HepG2 (cell line): Measurements from ENCODE around the gene OGFR. TPM values are rescaled to one million over a fixed set of nuclear protein-coding genes. Genes with fewer than 3 reads are reported as not detected.
A peak's percentile ranks its signal among the peaks of the same experiment; 100 is the strongest.

Experiments used
- ASH2L ChIP-seq: fragments of 300-600, 200-600 bp; sonication (generic); IDR thresholded peaks from 2 replicates; pipeline ENCODE4 v1.7.0; 2017; ENCODE audit warnings: low read depth, mild to moderate bottlenecking, moderate library complexity, mixed read lengths, low read length; ENCODE audit not compliant: insufficient read length
- ATF7 ChIP-seq, 2 experiments: fragments of 450-650 bp in 1 of 2; sonication (generic) in 1 of 2; formaldehyde crosslinking in 1 of 2; IDR thresholded peaks; 2 replicates each; pipeline versions ENCODE4 v1.4.0 to v1.6.1; 2016 to 2020; ENCODE audit warnings: antibody characterized with exemption in 1 of 2, mild to moderate bottlenecking in 1 of 2, missing genetic modification reagents in 1 of 2
- CTCF ChIP-seq: sonication (generic); formaldehyde crosslinking; IDR thresholded peaks from 2 replicates; pipeline ENCODE4 v1.5.0; 2020; ENCODE audit warnings: mild to moderate bottlenecking, missing genetic modification reagents, moderate library complexity
- FOXA1 ChIP-seq, 2 experiments: fragments of 450-650 bp in 1 of 2; sonication (generic) in 1 of 2; formaldehyde crosslinking in 1 of 2; IDR thresholded peaks; 2 replicates each; pipeline versions ENCODE4 v1.4.0 to v1.6.1; 2016 to 2020; ENCODE audit warnings: missing genetic modification reagents in 1 of 2
- GATAD1 ChIP-seq: IDR thresholded peaks from 2 replicates; pipeline ENCODE4 v1.6.1; 2016; ENCODE audit warnings: missing genetic modification reagents, missing compliant biosample characterization
- GPN1 ChIP-seq: sonication (generic); formaldehyde crosslinking; IDR thresholded peaks from 2 replicates; pipeline ENCODE4 v1.5.1; 2020; ENCODE audit warnings: missing genetic modification reagents, borderline replicate concordance
- PRPF4 ChIP-seq: fragments of 200-400 bp; formaldehyde crosslinking; IDR thresholded peaks from 2 replicates; pipeline ENCODE4 v1.6.1; 2016; ENCODE audit warnings: low read length, low read depth; ENCODE audit not compliant: poor library complexity, severe bottlenecking
- SIX4 ChIP-seq: sonication (generic); formaldehyde crosslinking; IDR thresholded peaks from 2 replicates; pipeline ENCODE4 v1.4.0; 2020; ENCODE audit warnings: missing genetic modification reagents
- SMAD1 ChIP-seq: sonication (generic); formaldehyde crosslinking; IDR thresholded peaks from 2 replicates; pipeline ENCODE4 v1.4.0; 2020; ENCODE audit warnings: missing genetic modification reagents, low read depth, mild to moderate bottlenecking, borderline replicate concordance
- TEAD2 ChIP-seq: sonication (generic); formaldehyde crosslinking; IDR thresholded peaks from 2 replicates; pipeline ENCODE4 v1.9.0; 2021; ENCODE audit warnings: missing genetic modification reagents
- THRA ChIP-seq: sonication (generic); formaldehyde crosslinking; IDR thresholded peaks from 2 replicates; pipeline ENCODE4 v1.4.0; 2020; ENCODE audit warnings: missing genetic modification reagents, borderline replicate concordance
- ZFP36L1 ChIP-seq: sonication (generic); formaldehyde crosslinking; IDR thresholded peaks from 2 replicates; pipeline ENCODE4 v1.8.0; 2022; ENCODE audit warnings: mild to moderate bottlenecking, missing genetic modification reagents, moderate library complexity
- ZNF18 ChIP-seq: sonication (generic); formaldehyde crosslinking; IDR thresholded peaks from 2 replicates; pipeline ENCODE4 v1.8.0; 2022; ENCODE audit warnings: mild to moderate bottlenecking, missing genetic modification reagents; ENCODE audit not compliant: insufficient replicate concordance
- ZNF251 ChIP-seq: sonication (generic); formaldehyde crosslinking; IDR thresholded peaks from 2 replicates; pipeline ENCODE4 v1.9.0; 2021; ENCODE audit warnings: mild to moderate bottlenecking, missing genetic modification reagents
- ZNF275 ChIP-seq: sonication (generic); formaldehyde crosslinking; IDR thresholded peaks from 2 replicates; pipeline ENCODE4 v1.8.0; 2022; ENCODE audit warnings: missing genetic modification reagents, mild to moderate bottlenecking, inconsistent platforms, borderline replicate concordance
- ZNF33A ChIP-seq: sonication (generic); formaldehyde crosslinking; IDR thresholded peaks from 2 replicates; pipeline ENCODE4 v1.5.1; 2020; ENCODE audit warnings: missing genetic modification reagents, mild to moderate bottlenecking, moderate library complexity, borderline replicate concordance
- ZNF496 ChIP-seq: sonication (generic); formaldehyde crosslinking; IDR thresholded peaks from 2 replicates; pipeline ENCODE4 v1.8.1; 2023; ENCODE audit warnings: mild to moderate bottlenecking, moderate library complexity, missing genetic modification reagents; ENCODE audit not compliant: insufficient replicate concordance
- ZNF589 ChIP-seq: sonication (generic); formaldehyde crosslinking; conservative IDR thresholded peaks from 2 replicates; pipeline ENCODE4 v1.8.0; 2022; ENCODE audit warnings: mild to moderate bottlenecking, moderate library complexity, missing genetic modification reagents
- ZNF639 ChIP-seq: conservative IDR thresholded peaks from 2 replicates; pipeline ENCODE4 v1.6.1; 2018; ENCODE audit warnings: missing genetic modification reagents
- ZNF7 ChIP-seq: IDR thresholded peaks from 2 replicates; pipeline ENCODE4 v1.6.1; 2016; ENCODE audit warnings: missing biosample characterization, missing genetic modification reagents
- ZNF879 ChIP-seq: sonication (generic); formaldehyde crosslinking; IDR thresholded peaks from 2 replicates; pipeline ENCODE4 v1.8.1; 2023; ENCODE audit warnings: missing genetic modification reagents
- polyA plus RNA-seq, 8 experiments: library from polyadenylated mRNA; depleted of rRNA in 3 of 8; stranded (reverse) in 7 of 8; unstranded in 1 of 8; fragments of >200 nt; fragmentation: Illumina TruSeq in 4 of 8; extraction: Trizol in 4 of 8; gene quantifications; 2 replicates each; pipeline versions ENCODE4 v1.2.1 to v1.2.3, GENCODE V29; 2011 to 2016; ENCODE audit warnings: low read depth in 4 of 8, missing spikeins in 1 of 8, mixed read lengths in 1 of 8; ENCODE audit not compliant: insufficient read depth in 1 of 8
- total RNA-seq, 5 experiments: library from RNA; depleted of rRNA; stranded (reverse); fragments of >200 nt; fragmentation: Illumina TruSeq; extraction: Trizol; gene quantifications; 2 replicates each; pipeline ENCODE4 v1.2.3, GENCODE V29; 2016; ENCODE audit warnings: low read depth in 1 of 5

OGFR gene
- total and polyA plus RNA-seq, 2 of the 13 experiments (the other 11 are each of a cell fraction or from before 2014, with no cell fraction given), result 47.7 to 81.8 TPM

- TF ChIP-seq ZFP36L1 (peak; percentile 93), ATF7 (IDR thresholded peaks at IDR 0.05) (no peak), ATF7 (CRISPR knock-in tag; IDR thresholded peaks at IDR 0.05) (peak; percentile 38; the same call in 1 of the 2 replicates), PRPF4 (no peak), ZNF275 (CRISPR knock-in tag) (no peak), THRA (CRISPR knock-in tag) (peak; percentile 26; the same call in 1 of the 2 replicates), ZNF33A (CRISPR knock-in tag) (no peak), GPN1 (CRISPR knock-in tag) (0 out of 2 replicates have a peak, but pooled peaks have one; percentile 90), SMAD1 (no peak), ZNF18 (CRISPR knock-in tag) (peak; percentile 72), FOXA1 (IDR thresholded peaks at IDR 0.05) (no peak), FOXA1 (CRISPR knock-in tag; IDR thresholded peaks at IDR 0.05) (no peak), ZNF879 (0 out of 2 replicates have a peak, but pooled peaks have one; percentile 20), ZNF639 (0 out of 2 replicates have a peak, but pooled peaks have one; percentile 38), SIX4 (CRISPR knock-in tag) (no peak), GATAD1 (no peak; the same call in 1 of the 2 replicates), ZNF7 (CRISPR knock-in tag) (no peak), ZNF251 (CRISPR knock-in tag) (no peak), ASH2L (peak; percentile 74), ZNF496 (CRISPR knock-in tag) (no peak), CTCF (CRISPR knock-in tag) (peak; percentile 44), TEAD2 (CRISPR knock-in tag) (no peak), ZNF589 (CRISPR knock-in tag) (no peak)
Observed at GRCh38 chr20:62794007-62794724, 10.5 kb upstream of the OGFR start (continued).
